Neural cell (in vitro differentiated cells): ENCODE measurements around the gene PXDN.

Source experiments
- CTCF ChIP-seq: fragments of 450-650 bp; IDR thresholded peaks from 2 replicates; pipeline ENCODE4 v1.5.1; 2014; ENCODE audit warnings: antibody characterized with exemption, mild to moderate bottlenecking, moderate library complexity; ENCODE audit not compliant: poor library complexity, severe bottlenecking
- EP300 ChIP-seq: fragments of 450-650 bp; conservative IDR thresholded peaks from 2 replicates; pipeline ENCODE4 v1.6.1; 2014; ENCODE audit warnings: antibody characterized with exemption, mild to moderate bottlenecking, moderate library complexity; ENCODE audit not compliant: poor library complexity, severe bottlenecking
- EZH2 ChIP-seq: fragments of 200-600, 300-800 bp; shearing (Covaris generic), sonication (generic); IDR thresholded peaks from 2 replicates; pipeline ENCODE4 v1.6.1; 2014; ENCODE audit warnings: antibody characterized with exemption, low read length, borderline replicate concordance, mild to moderate bottlenecking; ENCODE audit not compliant: insufficient read depth, poor library complexity, severe bottlenecking
- POLR2AphosphoS5 ChIP-seq: IDR thresholded peaks from 2 replicates; pipeline ENCODE4 v1.6.1; 2012
- TAF1 ChIP-seq: IDR thresholded peaks from 2 replicates; pipeline ENCODE4 v1.6.1; 2012; ENCODE audit warnings: low read depth

- TF ChIP-seq CTCF (no peak), POLR2AphosphoS5 (no peak), EZH2 (no peak), EP300 (no peak), TAF1 (no peak)
These were observed 16.4 kb downstream of the PXDN start for GRCh38 chr2:1727796-1728474.
